ENCODE results near the gene GJD4.

GJD4 gene

DNA sequence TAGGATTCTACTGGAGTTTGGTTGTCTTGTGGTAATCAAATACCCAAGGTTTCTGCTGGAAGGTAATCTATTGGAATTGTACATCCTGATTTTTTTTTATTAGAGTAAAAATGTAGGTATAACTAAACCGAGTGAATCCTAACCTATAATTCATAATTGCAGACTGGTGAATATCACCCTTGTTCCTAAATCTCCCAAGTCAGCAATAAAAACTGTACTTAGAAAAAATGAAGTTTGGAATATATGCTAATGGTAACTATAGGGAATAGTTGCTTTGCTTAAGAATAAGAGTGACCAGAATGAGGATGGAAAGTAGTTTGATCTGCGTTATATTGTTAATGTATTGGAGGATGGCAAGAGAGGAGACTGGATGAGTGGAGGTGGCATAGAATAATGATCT, 47.7 kb downstream of the GJD4 start:
- Histone ChIP-seq H3K9ac (ENCODE audit: low read length) (no peak overlapping the region), H2BK12ac (ENCODE audit: low read length in 2 of 2) (no peak overlapping the region), H3K4me3 (ENCODE audit: insufficient read depth in 1 of 2, low read depth in 1 of 2, low read length in 2 of 2) (no peak overlapping the region), H4K8ac (ENCODE audit: low read length) (no peak overlapping the region), H3K4me1 (ENCODE audit: control insufficient read depth, insufficient read depth, low read depth, low read length) (no peaks in the 10 kb centered on the region), H3K9me3 (ENCODE audit: control insufficient read depth, low read length) (no peaks in the 10 kb centered on the region), H3K27ac (ENCODE audit: low read length, poor library complexity, severe bottlenecking) (no peak overlapping the region), H3K27me3 (ENCODE audit: control insufficient read depth in 1 of 2, insufficient read depth in 1 of 2, low read length in 2 of 2) (peaks cover 0 to 5% of the 10 kb centered on the region in 2 experiments), H4K91ac (ENCODE audit: low read length) (no peak overlapping the region), H3K23ac (ENCODE audit: low read length in 2 of 2) (no peak overlapping the region), H2BK15ac (ENCODE audit: low read depth, poor library complexity, severe bottlenecking) (no peak overlapping the region), H3K4me2 (ENCODE audit: low read length, poor library complexity, severe bottlenecking) (no peak overlapping the region), H3K14ac (ENCODE audit: low read length in 2 of 2) (no peak overlapping the region), H2AK5ac (ENCODE audit: low read length, severe bottlenecking) (no peak overlapping the region), H2BK120ac (ENCODE audit: low read depth, low read length) (no peak overlapping the region), H3K4ac (ENCODE audit: low read depth in 1 of 2, low read length in 2 of 2) (no peak overlapping the region), H2AFZ (ENCODE audit: low read depth, low read length) (no peak overlapping the region), H3K18ac (ENCODE audit: low read depth in 1 of 2, low read length in 2 of 2) (no peak overlapping the region), H3K36me3 (ENCODE audit: control insufficient read depth in 1 of 2, insufficient read depth in 2 of 2, low read depth in 1 of 2, low read length in 2 of 2) (no peaks in the 10 kb centered on the region), H2BK5ac (ENCODE audit: low read depth, low read length, poor library complexity, severe bottlenecking) (no peak overlapping the region), H3K79me1 (replicated peaks; ENCODE audit: low read length, poor library complexity, severe bottlenecking) (no peaks in the 10 kb centered on the region)
- DNase-seq: no peak
- WGBS: 87% methylated on average over 1 of the region's 2 CpGs

DNA sequence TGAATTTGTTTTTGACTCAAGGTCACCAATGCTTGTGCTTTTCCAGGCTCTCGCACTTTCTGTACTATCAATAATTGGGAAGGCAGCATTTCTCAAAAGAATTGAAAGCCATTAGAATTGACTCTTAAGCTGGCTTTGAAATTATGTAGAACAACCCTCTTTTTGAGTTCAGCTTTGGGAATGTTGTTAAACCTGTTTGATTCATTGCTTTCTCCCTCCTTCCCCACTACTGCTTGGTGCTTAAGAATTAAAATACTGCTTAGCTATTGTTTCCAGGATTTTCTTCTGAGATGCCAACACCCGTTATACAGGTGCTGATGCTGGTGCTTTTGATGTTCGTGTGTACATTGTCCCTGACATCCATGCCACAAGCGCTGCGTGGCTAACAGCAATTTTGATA, 52.5 kb downstream of the GJD4 start:
- Histone ChIP-seq H3K9me3 (ENCODE audit: control insufficient read depth, low read length) (no peaks in the 10 kb centered on the region), H4K8ac (ENCODE audit: low read length) (no peak overlapping the region), H2BK12ac (ENCODE audit: low read length in 2 of 2) (no peak overlapping the region), H3K9ac (ENCODE audit: low read length) (no peak overlapping the region), H3K14ac (ENCODE audit: low read length in 2 of 2) (no peak overlapping the region), H3K4me1 (ENCODE audit: control insufficient read depth, insufficient read depth, low read depth, low read length) (no peaks in the 10 kb centered on the region), H2AK5ac (ENCODE audit: low read length, severe bottlenecking) (no peak overlapping the region), H2BK15ac (ENCODE audit: low read depth, poor library complexity, severe bottlenecking) (no peak overlapping the region), H3K27me3 (ENCODE audit: control insufficient read depth in 1 of 2, insufficient read depth in 1 of 2, low read length in 2 of 2) (no peaks in the 10 kb centered on the region), H2BK120ac (ENCODE audit: low read depth, low read length) (no peak overlapping the region), H3K4me3 (ENCODE audit: insufficient read depth in 1 of 2, low read depth in 1 of 2, low read length in 2 of 2) (no peak overlapping the region), H2AFZ (ENCODE audit: low read depth, low read length) (no peak overlapping the region), H3K27ac (ENCODE audit: low read length, poor library complexity, severe bottlenecking) (no peak overlapping the region), H3K79me1 (replicated peaks; ENCODE audit: low read length, poor library complexity, severe bottlenecking) (no peaks in the 10 kb centered on the region), H3K18ac (ENCODE audit: low read depth in 1 of 2, low read length in 2 of 2) (no peak overlapping the region), H3K23ac (ENCODE audit: low read length in 2 of 2) (no peak overlapping the region), H4K91ac (ENCODE audit: low read length) (no peak overlapping the region), H3K4ac (ENCODE audit: low read depth in 1 of 2, low read length in 2 of 2) (no peak overlapping the region), H3K36me3 (ENCODE audit: control insufficient read depth in 1 of 2, insufficient read depth in 2 of 2, low read depth in 1 of 2, low read length in 2 of 2) (no peaks in the 10 kb centered on the region), H2BK5ac (ENCODE audit: low read depth, low read length, poor library complexity, severe bottlenecking) (no peak overlapping the region), H3K4me2 (ENCODE audit: low read length, poor library complexity, severe bottlenecking) (no peak overlapping the region)
- 97% methylated on average over 5 of the region's 5 CpGs for WGBS
- no peak for DNase-seq
